Measurements from ENCODE around the gene ESRRA.
"Not testable (repeated sequence)": the region's sequence is repeated elsewhere in the genome, so short reads cannot be mapped to it uniquely, and the experiment has no call there.

Gene ESRRA

DNA sequence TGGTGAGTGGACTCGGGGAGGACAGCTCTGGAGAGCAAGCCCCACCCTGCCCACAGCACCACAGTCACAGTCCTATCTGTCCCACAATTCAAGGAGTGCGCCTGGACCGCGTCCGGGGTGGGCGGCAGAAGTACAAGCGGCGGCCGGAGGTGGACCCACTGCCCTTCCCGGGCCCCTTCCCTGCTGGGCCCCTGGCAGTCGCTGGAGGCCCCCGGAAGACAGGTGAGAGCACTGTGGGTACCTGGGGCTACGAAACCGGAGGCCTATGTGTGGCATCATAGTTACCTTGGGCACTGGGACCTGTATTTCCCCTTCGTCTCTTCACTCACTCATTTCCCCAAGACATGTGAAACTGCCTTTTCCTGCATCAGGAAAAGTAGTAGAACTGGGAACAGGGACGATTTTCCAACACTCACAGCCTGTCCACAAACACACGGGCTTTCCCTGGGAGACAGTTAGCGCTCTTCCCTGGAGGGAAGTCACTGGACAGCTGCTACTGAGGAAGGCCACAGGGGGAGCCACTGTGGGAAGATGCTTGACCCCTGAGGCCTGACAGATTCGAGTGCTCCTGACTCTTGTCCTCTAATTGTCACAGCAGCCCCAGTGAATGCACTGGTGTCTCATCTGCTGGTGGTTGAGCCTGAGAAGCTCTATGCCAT, 9.0 kb downstream of the ESRRA start:
- no peak for DNase-seq (ENCODE audit: low read depth)

GRCh38 chr11:64314805-64315561, 9.7 kb downstream of the ESRRA start:
- DNase-seq (ENCODE audit: low read depth): no peak

- not testable (repeated sequence) for DNase-seq (ENCODE audit: low read depth)
Measured at GRCh38 chr11:64315667-64316526, 10.6 kb downstream of the ESRRA start.

- no peak for DNase-seq (ENCODE audit: low read depth)
Measured at GRCh38 chr11:64316672-64317324, 11.5 kb downstream of the ESRRA start.

GRCh38 chr11:64317325-64317960, 12.1 kb downstream of the ESRRA start, which contains the start of gene TRMT112:
Gene TRMT112, minus strand, starts transcription at chr11:64317559. Its CDS starts 33 bp downstream, at chr11:64317526.
- DNase-seq (ENCODE audit: low read depth): peak; percentile 87

DNA sequence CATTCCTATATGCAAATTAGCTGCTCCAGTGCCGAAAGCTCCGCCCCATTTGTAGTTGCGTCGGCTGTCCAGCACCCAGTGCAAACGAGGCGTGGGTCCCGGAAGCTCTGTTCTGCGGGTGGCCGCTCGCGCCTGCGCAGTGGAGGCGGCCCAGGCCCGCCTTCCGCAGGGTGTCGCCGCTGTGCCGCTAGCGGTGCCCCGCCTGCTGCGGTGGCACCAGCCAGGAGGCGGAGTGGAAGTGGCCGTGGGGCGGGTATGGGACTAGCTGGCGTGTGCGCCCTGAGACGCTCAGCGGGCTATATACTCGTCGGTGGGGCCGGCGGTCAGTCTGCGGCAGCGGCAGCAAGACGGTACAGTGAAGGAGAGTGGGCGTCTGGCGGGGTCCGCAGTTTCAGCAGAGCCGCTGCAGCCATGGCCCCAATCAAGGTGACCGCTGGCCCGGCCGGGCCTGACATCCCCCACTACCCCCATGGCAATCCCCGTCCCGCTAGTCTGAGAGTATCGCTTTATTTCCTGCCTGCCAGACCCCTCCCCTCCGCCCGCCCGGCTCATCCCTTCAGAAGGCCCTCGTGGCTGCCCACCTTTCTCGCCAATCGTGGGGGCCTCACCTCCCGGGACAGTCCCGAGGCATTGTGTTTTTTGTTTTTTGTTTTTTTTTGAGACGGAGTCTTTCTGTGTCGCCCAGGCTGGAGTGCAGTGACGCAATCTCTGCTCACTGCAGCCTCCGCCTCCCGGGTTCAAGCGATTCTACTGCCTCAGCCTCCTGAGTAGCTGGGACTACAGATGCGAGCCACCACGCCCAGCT, 12.8 kb downstream of the ESRRA start, which contains the start of gene PRDX5:
PRDX5 (plus strand) TSS at position 161 of the 805 bp plus-strand sequence; CDS start at position 256, 95 bp downstream.
- DNase-seq (ENCODE audit: low read depth): peak; percentile 86

DNA sequence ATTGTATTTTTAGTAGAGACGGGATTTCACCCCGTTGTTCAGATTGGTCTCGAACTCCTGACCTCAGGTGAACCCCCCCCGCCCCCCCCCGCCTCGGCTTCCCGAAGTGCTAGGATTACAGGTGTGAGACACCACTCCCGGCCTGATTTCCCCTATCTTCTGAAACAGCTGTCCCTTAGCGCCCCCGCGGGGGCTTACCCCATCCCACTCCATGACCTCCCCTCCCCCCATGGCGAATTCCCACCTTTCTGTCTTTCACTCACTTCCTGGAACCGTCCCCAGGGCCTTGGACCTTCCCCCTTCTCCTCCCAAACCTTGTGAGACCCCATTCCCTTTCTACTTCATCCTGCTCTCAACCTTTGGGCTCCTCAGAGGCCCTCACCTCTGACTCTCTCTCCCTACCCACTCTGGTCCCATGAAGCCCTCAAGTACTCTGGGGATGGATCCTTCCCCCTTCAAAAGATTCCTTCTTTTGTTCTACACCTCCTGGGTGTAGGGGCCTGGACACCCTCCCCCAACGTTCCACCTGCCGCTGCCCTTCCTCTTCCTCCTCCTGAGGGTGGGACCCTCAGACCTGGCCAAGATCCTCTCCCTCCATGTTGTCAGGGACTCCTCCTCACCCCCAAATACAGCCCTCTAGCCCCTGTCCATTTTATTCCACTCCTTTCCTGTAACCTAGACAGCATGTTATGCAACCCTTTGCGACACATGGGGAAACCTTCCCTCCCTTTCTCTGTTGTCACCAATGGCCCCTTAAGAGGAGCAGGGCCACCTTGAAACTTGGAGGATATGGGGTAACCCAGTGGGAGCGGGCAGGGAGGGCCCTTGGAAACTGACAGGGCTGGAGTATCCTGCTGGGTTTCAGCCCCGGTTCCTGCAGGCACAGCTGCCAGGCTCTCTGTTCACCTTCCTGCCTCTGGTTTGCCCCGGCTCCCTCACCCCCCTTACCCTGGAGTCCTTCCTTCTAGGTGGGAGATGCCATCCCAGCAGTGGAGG, 13.7 kb downstream of the ESRRA start:
- no peak for DNase-seq (ENCODE audit: low read depth)

DNA sequence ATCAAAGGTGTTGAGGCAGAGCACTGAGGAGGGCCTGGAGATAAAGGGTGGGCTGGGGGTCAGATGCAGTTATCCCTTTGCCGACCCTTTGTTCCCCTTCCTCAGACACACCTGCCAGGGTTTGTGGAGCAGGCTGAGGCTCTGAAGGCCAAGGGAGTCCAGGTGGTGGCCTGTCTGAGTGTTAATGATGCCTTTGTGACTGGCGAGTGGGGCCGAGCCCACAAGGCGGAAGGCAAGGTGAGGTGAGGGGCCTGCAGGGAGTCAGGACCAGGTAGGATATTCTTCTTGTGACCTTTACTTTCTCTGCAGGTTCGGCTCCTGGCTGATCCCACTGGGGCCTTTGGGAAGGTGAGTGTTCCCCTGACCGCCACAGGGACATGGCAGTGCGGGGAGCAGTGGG, 15.2 kb downstream of the ESRRA start:
- no peak for DNase-seq (ENCODE audit: low read depth)

GRCh38 chr11:64321026-64321425, 15.7 kb downstream of the ESRRA start:
- no peak for DNase-seq (ENCODE audit: low read depth)

GRCh38 chr11:64321533-64321932, 16.2 kb downstream of the ESRRA start:
- no peak for DNase-seq (ENCODE audit: low read depth)

DNA sequence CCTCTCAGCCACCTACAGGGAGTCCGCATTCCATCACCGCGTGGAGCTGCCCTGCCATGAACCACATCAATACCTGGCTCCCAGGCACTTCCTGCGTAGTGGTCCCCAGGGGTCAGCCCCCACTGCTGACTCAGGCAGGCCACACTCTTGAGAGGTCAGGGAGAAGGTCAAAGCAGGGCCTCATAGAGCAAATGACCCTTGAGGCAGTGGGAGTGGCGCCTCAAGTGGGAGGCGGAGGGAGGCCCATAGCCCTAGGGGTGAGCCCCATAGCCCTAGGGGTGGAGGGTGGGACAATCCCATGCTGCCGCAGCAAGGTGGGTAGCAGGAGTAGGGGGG, 17.6 kb downstream of the ESRRA start:
- DNase-seq (ENCODE audit: low read depth): no peak

DNA sequence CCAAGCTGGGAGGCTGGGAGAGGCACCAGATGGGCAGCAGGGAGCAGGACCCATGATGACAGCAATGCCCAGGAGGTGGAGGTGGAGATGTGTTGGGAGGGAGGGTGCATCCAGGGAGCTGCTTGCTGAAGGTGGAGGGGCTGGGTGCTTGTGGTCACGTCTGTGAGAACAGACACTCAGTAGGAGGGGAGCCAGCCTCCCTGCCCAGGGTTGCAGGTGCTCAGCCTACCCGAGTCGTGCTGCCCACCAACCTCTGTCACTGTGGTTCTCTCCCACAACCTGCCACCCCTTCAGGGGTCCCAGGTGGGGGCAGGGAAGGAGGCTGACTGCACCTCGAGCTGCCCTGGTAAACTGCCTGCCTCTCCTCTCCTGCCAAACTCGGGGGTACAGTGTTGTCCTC, 18.0 kb downstream of the ESRRA start:
- no peak for DNase-seq (ENCODE audit: low read depth)

GRCh38 chr11:64323984-64324383, 18.7 kb downstream of the ESRRA start:
- DNase-seq (ENCODE audit: low read depth): not testable (repeated sequence)

DNA sequence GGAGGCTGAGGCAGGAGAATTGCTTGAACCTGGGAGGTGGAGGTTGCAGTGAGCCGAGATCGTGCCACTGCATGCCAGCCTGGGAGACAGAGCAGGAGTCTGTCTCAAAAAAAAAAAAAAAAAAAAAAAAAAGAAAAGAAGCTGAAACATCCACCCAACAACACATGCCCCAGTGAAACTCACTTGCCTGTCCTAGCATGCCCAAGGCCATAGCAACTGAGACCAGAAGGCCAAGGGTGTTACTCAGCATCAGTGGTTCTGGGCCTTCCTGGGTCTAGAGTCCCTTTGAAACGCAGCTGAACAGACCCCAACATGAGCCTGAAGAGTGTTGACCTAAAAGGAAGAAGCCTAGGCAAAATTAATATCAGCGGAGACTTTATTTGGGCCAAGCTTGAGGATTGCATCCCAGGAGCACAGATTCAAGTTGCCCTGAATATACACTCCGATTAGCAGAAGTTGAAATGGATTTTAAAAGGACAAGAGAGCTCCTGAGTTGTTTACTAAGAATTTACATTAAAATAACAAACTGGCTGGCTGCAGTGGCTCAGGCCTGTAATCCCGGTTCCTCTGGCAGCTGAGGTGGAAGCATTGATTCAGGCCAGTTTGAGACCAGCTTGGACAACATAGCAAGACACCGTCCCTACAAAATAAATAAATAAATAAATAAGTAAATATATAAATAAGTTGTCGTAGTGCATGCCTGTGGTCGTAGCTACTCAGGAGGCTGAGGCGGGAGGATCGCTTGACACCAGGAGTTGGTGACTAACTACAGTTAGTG, 19.6 kb downstream of the ESRRA start:
- DNase-seq (ENCODE audit: low read depth): no peak

DNA sequence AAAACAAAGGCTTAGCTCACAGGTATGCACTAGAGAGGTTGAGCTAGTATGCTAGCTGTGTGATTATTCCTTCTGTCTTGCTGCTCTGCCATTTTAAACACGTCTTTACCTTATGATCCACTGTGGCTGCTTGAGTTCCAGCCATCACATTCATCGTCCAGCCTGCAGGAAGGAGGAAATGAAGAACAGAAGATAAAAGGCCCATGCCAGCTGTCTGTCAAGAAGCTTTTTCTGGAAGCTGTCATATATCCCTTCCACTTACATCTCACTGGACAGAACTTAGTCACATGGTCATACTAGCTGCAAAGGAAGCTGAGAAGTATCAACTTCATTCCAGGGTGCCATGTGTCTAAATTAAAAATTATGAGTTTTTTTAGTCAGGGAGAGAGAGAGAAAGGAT, 22.1 kb downstream of the ESRRA start:
- DNase-seq (ENCODE audit: low read depth): no peak

DNA sequence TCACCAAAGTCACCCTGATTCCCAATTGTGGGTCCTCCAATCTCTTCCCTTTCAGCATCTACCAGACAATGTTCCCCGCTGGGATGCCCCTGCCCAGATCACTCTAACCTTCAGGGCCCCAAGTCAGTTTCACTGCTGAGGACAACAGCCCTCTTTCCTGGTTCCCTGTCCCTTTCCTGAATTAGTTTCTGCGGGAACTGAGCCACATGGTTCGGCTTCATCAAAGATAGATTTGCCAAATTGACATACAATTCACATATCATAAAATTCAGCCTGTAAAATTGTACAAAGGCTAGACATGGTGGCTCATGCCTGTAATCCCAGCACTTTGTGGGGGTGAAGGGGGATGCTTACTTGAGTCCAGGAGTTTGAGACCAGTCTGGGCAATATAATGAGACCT, 22.7 kb downstream of the ESRRA start:
- no peak for DNase-seq (ENCODE audit: low read depth)

- no peak for DNase-seq (ENCODE audit: low read depth)
Measured at GRCh38 chr11:64330888-64331287, 25.6 kb downstream of the ESRRA start.

GRCh38 chr11:64331569-64332371, 26.4 kb downstream of the ESRRA start:
- DNase-seq (ENCODE audit: low read depth): peak; percentile 76

All from HS-5 (cell line).